ENCODE data around the gene VAV3. TPM values are rescaled to one million over a fixed set of nuclear protein-coding genes. Genes with fewer than 3 reads are reported as not detected.
A peak's percentile ranks its signal among the peaks of the same experiment; 100 is the strongest.

Gene VAV3
- total RNA-seq, 1 donor from 2014 or later = 25.8 TPM

DNA sequence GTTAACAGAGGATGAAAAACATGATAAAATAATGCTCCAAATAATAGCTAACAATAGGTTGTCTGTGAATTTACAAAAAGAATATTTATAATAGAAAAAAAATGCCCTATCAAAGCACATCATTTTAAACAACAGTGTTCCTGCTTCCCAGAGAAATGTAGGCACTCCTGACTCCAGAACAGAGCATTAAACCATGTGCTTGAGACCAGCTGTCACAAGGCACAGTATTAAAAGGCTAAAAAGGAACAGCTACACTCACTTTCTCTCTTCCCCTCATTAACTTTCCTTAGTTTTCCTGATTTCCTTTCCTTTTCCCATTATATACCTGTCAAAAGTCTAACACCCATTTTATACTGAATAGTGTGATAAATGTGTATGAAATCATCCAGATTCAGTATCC is 10.9 kb downstream of the VAV3 start:
- H3K9me3 Mint-ChIP-seq (ENCODE audit: unreplicated experiment) = peaks cover 4% of the 10 kb centered on the region
- no peaks in the 10 kb centered on the region for H3K36me3 Mint-ChIP-seq (ENCODE audit: unreplicated experiment)
- H3K4me1 Mint-ChIP-seq (ENCODE audit: low read depth, unreplicated experiment) = peaks cover 29% of the 10 kb centered on the region
- peak overlapping the region; percentile 17 for H3K4me3 Mint-ChIP-seq (ENCODE audit: unreplicated experiment)
- peak overlapping the region; percentile 81 for H3K27ac Mint-ChIP-seq (ENCODE audit: unreplicated experiment)
- TF ChIP-seq, protein P1, sequence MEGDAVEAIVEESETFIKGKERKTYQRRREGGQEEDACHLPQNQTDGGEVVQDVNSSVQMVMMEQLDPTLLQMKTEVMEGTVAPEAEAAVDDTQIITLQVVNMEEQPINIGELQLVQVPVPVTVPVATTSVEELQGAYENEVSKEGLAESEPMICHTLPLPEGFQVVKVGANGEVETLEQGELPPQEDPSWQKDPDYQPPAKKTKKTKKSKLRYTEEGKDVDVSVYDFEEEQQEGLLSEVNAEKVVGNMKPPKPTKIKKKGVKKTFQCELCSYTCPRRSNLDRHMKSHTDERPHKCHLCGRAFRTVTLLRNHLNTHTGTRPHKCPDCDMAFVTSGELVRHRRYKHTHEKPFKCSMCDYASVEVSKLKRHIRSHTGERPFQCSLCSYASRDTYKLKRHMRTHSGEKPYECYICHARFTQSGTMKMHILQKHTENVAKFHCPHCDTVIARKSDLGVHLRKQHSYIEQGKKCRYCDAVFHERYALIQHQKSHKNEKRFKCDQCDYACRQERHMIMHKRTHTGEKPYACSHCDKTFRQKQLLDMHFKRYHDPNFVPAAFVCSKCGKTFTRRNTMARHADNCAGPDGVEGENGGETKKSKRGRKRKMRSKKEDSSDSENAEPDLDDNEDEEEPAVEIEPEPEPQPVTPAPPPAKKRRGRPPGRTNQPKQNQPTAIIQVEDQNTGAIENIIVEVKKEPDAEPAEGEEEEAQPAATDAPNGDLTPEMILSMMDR (IDR thresholded peaks at IDR 0.05; ENCODE audit: partially characterized antibody, unreplicated experiment) = no peak
- DNase-seq = no peak
- peaks cover 2% of the 10 kb centered on the region for H3K27me3 Mint-ChIP-seq (ENCODE audit: unreplicated experiment)

DNA sequence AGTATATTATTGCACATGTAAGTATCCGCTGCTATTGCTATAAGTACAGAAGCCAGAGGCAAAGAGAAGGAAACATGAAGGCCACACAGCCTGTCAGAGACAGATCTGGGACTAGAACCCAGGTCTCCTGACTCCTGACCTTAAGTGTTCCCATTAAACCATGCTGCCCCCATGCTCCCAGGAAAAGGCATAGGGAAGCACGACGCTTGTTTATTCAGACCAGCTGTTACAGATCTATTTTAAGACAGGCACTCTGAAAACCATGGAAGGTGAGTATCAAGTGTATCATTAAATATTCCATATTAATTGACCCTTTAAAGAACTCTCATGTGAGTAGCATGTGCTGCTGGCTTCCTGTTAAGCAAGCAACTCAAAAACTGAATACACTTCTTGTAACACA is 11.4 kb downstream of the VAV3 start:
- H3K4me1 Mint-ChIP-seq (ENCODE audit: low read depth, unreplicated experiment) = peaks cover 29% of the 10 kb centered on the region
- peak overlapping the region; percentile 81 for H3K27ac Mint-ChIP-seq (ENCODE audit: unreplicated experiment)
- H3K36me3 Mint-ChIP-seq (ENCODE audit: unreplicated experiment) = no peaks in the 10 kb centered on the region
- H3K9me3 Mint-ChIP-seq (ENCODE audit: unreplicated experiment) = peaks cover 4% of the 10 kb centered on the region
- H3K4me3 Mint-ChIP-seq (ENCODE audit: unreplicated experiment) = peak overlapping the region; percentile 17
- H3K27me3 Mint-ChIP-seq (ENCODE audit: unreplicated experiment) = peaks cover 2% of the 10 kb centered on the region
- TF ChIP-seq, protein P1 (IDR thresholded peaks at IDR 0.05; ENCODE audit: partially characterized antibody, unreplicated experiment) = no peak
- DNase-seq = no peak

DNA sequence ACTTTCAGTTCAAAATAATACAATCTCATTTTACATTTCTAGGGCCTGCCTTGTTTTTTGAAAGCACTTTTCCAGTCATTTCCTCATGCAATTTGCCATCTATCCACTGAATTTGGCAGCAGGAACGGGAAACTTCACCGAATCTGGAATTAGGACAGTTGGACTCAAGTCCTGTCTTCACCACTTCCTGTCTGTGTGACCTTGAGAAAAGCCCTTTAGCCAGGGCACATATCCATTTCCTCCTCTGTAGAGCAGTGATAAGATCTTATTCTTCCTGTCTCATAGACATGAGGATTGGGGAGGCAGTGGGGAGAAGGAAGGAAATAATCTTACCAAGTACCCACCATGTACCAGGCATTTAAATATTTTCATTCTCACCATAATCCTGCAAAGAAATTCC is 12.0 kb downstream of the VAV3 start:
- H3K36me3 Mint-ChIP-seq (ENCODE audit: unreplicated experiment) = no peaks in the 10 kb centered on the region
- H3K27me3 Mint-ChIP-seq (ENCODE audit: unreplicated experiment) = peaks cover 2% of the 10 kb centered on the region
- H3K4me3 Mint-ChIP-seq (ENCODE audit: unreplicated experiment) = no peak overlapping the region
- peaks cover 4% of the 10 kb centered on the region for H3K9me3 Mint-ChIP-seq (ENCODE audit: unreplicated experiment)
- peaks cover 29% of the 10 kb centered on the region for H3K4me1 Mint-ChIP-seq (ENCODE audit: low read depth, unreplicated experiment)
- peak overlapping the region; percentile 81 for H3K27ac Mint-ChIP-seq (ENCODE audit: unreplicated experiment)
- no peak for DNase-seq
- TF ChIP-seq, protein P1 (IDR thresholded peaks at IDR 0.05; ENCODE audit: partially characterized antibody, unreplicated experiment) = no peak

DNA sequence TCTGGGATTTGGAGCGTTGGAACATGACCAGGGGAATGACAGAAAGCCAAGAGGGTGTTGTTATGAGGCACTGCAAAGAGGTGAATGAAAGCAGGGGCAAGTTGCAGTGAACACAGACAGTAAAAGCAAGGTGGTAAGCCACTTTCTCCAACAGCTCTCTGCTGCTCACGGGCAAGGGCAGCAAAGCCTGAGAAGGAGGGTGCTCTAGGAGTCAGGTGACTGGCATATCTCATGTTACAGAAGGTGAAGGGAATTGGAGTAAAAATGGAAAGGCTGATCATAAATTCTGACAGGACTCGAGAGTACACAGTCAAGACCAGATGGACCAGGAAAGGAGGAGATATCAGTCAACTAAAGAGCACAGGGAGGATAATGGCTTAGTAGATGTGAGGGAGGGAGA is 14.5 kb downstream of the VAV3 start:
- DNase-seq = no peak
- Mint-ChIP-seq H3K27me3 (ENCODE audit: unreplicated experiment) (peaks cover 6% of the 10 kb centered on the region), H3K27ac (ENCODE audit: unreplicated experiment) (no peak overlapping the region), H3K9me3 (ENCODE audit: unreplicated experiment) (peaks cover 4% of the 10 kb centered on the region), H3K36me3 (ENCODE audit: unreplicated experiment) (no peaks in the 10 kb centered on the region), H3K4me3 (ENCODE audit: unreplicated experiment) (no peak overlapping the region), H3K4me1 (ENCODE audit: low read depth, unreplicated experiment) (peaks cover 29% of the 10 kb centered on the region)
- TF ChIP-seq, protein P1 (IDR thresholded peaks at IDR 0.05; ENCODE audit: partially characterized antibody, unreplicated experiment) = no peak

DNA sequence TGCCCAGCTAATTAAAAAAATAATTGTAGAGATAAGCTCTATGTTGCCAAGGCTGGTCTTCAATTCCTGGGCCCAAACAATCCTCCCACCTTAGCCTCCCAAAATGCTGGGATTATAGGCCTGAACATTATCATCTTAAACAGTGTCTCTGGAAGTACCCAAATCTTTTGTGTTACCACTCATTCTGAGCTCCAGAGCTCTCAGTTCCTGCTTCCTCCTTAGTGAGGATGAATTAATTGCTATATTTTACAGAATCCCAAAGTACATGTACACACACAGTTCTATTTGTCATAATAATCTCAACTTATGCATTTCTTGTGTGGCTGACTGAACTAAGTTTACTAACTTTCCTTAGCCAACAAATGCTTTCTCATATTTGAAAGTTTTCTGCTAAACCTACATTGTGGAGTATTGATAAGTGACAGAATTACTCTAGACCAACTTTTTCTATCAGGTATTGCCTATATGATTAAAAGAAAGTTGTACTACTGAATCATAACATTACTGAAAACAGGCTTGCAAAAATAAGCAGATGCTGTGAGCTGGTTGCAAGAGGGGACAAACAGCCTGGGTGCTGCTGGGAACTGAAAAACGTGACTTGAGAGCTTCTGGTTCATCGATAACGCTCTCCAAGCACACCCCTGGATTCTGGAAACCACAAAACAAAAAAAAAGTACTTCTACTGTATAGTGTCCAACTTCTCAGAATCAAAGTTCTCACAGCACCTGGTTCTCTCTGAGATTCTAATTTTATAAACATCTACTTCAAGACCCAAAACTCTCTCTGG is 15.3 kb downstream of the VAV3 start:
- TF ChIP-seq, protein P1 (IDR thresholded peaks at IDR 0.05; ENCODE audit: partially characterized antibody, unreplicated experiment) = no peak
- no peak overlapping the region for H3K27ac Mint-ChIP-seq (ENCODE audit: unreplicated experiment)
- no peak for DNase-seq
- H3K36me3 Mint-ChIP-seq (ENCODE audit: unreplicated experiment) = no peaks in the 10 kb centered on the region
- H3K27me3 Mint-ChIP-seq (ENCODE audit: unreplicated experiment) = peaks cover 6% of the 10 kb centered on the region
- H3K9me3 Mint-ChIP-seq (ENCODE audit: unreplicated experiment) = peaks cover 4% of the 10 kb centered on the region
- H3K4me3 Mint-ChIP-seq (ENCODE audit: unreplicated experiment) = no peak overlapping the region
- H3K4me1 Mint-ChIP-seq (ENCODE audit: low read depth, unreplicated experiment) = peaks cover 29% of the 10 kb centered on the region
